Glutamatergic neuron (in vitro differentiated cells): Measurements from ENCODE around the gene SEPTIN5. TPM values are rescaled to one million over a fixed set of nuclear protein-coding genes. Genes with fewer than 3 reads are reported as not detected.
"Not testable (repeated sequence)": the region's sequence is repeated elsewhere in the genome, so short reads cannot be mapped to it uniquely, and the experiment has no call there.

ENCODE experiments used
- DNase-seq: peaks from one replicate; pipeline ENCODE4 v3.0.0; 2022
- H3K27ac Mint-ChIP-seq: one replicate; pipeline ENCODE4 v1.8.0; 2020; ENCODE audit warnings: mild to moderate bottlenecking, mixed read lengths, inconsistent platforms; ENCODE audit not compliant: unreplicated experiment
- H3K27me3 Mint-ChIP-seq: one replicate; pipeline ENCODE4 v1.8.0; 2020; ENCODE audit warnings: mild to moderate bottlenecking, moderate library complexity, mixed read lengths, inconsistent platforms; ENCODE audit not compliant: unreplicated experiment
- H3K36me3 Mint-ChIP-seq: one replicate; pipeline ENCODE4 v1.8.0; 2020; ENCODE audit warnings: mild to moderate bottlenecking, mixed read lengths, inconsistent platforms; ENCODE audit not compliant: unreplicated experiment
- H3K4me1 Mint-ChIP-seq: one replicate; pipeline ENCODE4 v1.8.0; 2020; ENCODE audit warnings: mild to moderate bottlenecking, low read depth, mixed read lengths, inconsistent platforms; ENCODE audit not compliant: unreplicated experiment
- H3K4me3 Mint-ChIP-seq: one replicate; pipeline ENCODE4 v1.8.0; 2020; ENCODE audit warnings: mild to moderate bottlenecking, mixed read lengths, inconsistent platforms; ENCODE audit not compliant: unreplicated experiment
- H3K9me3 Mint-ChIP-seq: one replicate; pipeline ENCODE4 v1.8.0; 2020; ENCODE audit warnings: mild to moderate bottlenecking, moderate library complexity, mixed read lengths, inconsistent platforms; ENCODE audit not compliant: unreplicated experiment
- total RNA-seq: library from RNA; stranded (reverse); fragmentation: NEBNext Ultra II Directional; extraction: Animal tissue kit (Norgen Biotek cat#: 25700); gene quantifications from one replicate; pipeline ENCODE4 v1.2.1, GENCODE V29; 2021; ENCODE audit not compliant: unreplicated experiment
- TF ChIP-seq, protein P1 (sequence below): fragments of 200-600 bp; sonication (generic); IDR thresholded peaks from one replicate; pipeline ENCODE4 v1.5.0; 2021; ENCODE audit not compliant: partially characterized antibody, unreplicated experiment

The SEPTIN5 gene
- total RNA-seq, 1 donor from 2014 or later = 96.0 TPM

DNA sequence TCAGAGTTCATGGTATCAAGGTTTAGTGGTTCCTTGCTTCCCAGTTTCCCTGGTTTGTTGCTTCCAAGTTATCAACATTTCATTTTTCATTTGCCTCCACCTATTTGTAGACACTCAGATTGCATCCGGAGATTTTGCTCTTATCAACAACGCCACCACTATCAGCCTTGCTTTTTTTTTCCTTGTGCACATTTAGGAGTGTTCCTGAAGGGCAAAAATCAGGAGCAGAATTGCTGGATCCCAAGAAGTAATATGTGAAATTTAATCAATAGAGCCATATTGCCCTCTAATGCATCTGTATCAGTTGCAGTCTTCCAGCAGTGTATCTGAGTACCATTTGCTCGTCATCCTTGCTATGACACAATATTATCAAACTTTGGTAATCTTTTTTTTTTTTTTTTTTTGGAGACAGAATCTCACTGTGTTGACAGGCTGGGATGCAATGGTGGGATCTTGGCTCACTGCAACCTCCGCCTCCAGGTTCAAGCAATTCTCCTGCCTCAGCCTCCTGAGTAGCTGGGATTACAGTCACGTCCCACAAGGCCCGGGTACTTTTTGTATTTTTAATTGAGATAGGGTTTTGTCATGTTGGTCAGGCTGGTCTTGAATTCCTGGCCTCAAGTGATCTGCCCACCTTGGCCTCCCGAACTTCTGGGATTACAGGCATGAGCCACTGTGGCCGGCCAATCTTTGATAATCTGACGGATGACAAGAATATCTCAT is 42.1 kb upstream of the SEPTIN5 start:
- Mint-ChIP-seq H3K4me1 (peaks cover 2% of the 10 kb centered on the region), H3K27me3 (peaks cover 6% of the 10 kb centered on the region), H3K9me3 (peaks cover 2% of the 10 kb centered on the region), H3K36me3 (peaks cover 7% of the 10 kb centered on the region), H3K27ac (no peak overlapping the region), H3K4me3 (no peak overlapping the region)
- TF ChIP-seq, protein P1, sequence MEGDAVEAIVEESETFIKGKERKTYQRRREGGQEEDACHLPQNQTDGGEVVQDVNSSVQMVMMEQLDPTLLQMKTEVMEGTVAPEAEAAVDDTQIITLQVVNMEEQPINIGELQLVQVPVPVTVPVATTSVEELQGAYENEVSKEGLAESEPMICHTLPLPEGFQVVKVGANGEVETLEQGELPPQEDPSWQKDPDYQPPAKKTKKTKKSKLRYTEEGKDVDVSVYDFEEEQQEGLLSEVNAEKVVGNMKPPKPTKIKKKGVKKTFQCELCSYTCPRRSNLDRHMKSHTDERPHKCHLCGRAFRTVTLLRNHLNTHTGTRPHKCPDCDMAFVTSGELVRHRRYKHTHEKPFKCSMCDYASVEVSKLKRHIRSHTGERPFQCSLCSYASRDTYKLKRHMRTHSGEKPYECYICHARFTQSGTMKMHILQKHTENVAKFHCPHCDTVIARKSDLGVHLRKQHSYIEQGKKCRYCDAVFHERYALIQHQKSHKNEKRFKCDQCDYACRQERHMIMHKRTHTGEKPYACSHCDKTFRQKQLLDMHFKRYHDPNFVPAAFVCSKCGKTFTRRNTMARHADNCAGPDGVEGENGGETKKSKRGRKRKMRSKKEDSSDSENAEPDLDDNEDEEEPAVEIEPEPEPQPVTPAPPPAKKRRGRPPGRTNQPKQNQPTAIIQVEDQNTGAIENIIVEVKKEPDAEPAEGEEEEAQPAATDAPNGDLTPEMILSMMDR = no peak
- DNase-seq = no peak

DNA sequence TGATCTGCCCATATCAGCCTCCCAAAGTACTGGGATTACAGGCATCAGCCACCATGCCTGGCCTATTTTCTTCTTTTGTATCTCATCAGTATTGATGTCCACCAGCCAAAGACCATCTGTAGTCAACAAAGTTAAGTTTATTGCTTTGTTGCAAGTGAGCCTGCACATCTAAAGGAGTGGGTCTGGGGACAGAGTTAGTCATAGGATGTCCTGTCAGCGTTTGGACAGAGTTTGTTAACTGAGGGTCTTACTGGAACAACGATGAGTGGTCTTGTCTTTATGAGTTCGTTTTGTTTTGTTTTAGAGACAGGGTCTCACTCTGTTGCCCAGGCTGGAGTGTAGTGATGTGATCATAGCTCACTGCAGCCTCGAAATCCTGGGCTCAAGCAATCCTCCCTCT is 40.6 kb upstream of the SEPTIN5 start:
- Mint-ChIP-seq H3K9me3 (peaks cover 2% of the 10 kb centered on the region), H3K4me3 (no peak overlapping the region), H3K4me1 (peaks cover 1% of the 10 kb centered on the region), H3K27ac (no peak overlapping the region), H3K36me3 (peaks cover 7% of the 10 kb centered on the region), H3K27me3 (peaks cover 7% of the 10 kb centered on the region)
- TF ChIP-seq, protein P1 = no peak
- no peak for DNase-seq

DNA sequence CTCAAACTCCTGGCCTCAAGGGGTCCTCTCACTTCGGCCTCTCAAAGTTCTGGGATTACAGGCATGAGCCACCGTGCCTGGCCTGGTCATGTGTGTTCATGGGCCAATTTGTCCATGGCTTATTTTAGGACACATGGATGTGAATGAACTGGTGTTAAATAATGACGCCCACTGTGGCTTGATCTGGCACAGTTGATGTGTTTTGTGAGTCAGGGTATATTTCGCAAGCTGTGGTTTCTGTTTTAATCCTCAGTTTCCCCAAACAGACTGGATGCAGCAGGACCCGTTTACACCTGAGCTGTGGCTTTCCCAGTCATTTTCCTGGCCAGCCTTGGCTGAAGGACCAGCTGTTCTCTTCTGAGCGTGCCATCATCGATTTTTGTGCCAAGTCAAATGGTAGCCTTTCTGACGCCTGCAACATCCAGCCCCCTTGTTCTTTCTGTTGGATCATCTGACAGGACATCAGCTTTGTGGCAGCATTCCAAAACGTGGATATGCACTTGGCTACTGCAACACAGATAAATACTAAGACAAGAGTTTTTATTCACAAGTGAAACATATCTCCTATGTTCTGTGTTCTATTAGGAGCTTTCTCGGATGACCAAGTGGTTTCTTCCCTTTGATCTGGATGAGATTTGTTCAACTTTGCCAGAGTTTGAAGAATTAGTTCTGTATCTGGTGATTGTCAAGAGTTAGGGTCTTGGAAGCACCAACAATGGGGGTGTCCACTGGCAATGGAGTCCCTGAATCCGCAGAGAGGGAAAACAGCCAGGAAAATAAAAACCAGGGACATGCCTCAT is 40.0 kb upstream of the SEPTIN5 start:
- Mint-ChIP-seq H3K9me3 (peaks cover 2% of the 10 kb centered on the region), H3K27ac (no peak overlapping the region), H3K4me1 (peaks cover 4% of the 10 kb centered on the region), H3K4me3 (no peak overlapping the region), H3K27me3 (peaks cover 7% of the 10 kb centered on the region), H3K36me3 (peaks cover 7% of the 10 kb centered on the region)
- DNase-seq = no peak
- TF ChIP-seq, protein P1 = no peak

DNA sequence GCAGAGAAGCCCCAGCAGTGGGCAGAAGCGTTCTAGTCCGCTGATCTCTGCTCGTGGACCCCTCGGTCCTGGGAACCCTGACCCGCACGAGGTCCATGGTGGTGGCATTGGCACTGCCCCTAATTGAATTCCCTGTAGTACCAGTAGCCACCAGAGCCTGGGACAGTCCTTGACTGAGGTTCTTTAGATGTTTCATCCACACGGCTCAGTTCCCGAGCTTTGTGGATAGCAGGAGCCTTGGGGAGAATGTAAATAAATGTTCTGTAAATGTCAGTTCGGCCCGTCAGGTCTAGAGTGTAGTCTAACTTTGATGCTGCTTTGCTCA is 39.4 kb upstream of the SEPTIN5 start:
- no peak for DNase-seq
- Mint-ChIP-seq H3K4me3 (no peak overlapping the region), H3K27me3 (peaks cover 7% of the 10 kb centered on the region), H3K36me3 (peaks cover 7% of the 10 kb centered on the region), H3K27ac (no peak overlapping the region), H3K4me1 (peaks cover 5% of the 10 kb centered on the region), H3K9me3 (peaks cover 2% of the 10 kb centered on the region)
- TF ChIP-seq, protein P1 = no peak

DNA sequence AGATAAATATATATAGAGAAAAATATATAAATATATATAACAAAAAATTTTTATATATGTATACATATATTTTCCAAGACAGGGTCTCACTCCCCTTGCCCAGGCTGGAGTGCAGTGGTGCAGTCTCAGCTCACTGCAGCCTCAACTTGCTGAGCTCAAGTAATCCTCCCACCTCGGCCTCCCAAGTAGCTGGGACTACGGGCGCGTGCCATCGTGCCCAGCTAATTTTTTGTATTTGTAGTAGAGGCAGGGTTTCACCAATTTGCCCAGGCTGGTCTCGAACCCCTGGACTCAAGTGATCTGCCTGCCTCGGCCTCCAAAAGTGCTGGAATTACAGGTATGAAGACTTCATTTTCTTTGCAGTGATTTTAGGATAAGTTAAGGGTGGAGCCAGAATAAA is 38.9 kb upstream of the SEPTIN5 start:
- Mint-ChIP-seq H3K27ac (no peak overlapping the region), H3K4me3 (no peak overlapping the region), H3K27me3 (peaks cover 7% of the 10 kb centered on the region), H3K9me3 (peaks cover 2% of the 10 kb centered on the region), H3K4me1 (peaks cover 6% of the 10 kb centered on the region), H3K36me3 (peaks cover 7% of the 10 kb centered on the region)
- DNase-seq = no peak
- TF ChIP-seq, protein P1 = no peak

DNA sequence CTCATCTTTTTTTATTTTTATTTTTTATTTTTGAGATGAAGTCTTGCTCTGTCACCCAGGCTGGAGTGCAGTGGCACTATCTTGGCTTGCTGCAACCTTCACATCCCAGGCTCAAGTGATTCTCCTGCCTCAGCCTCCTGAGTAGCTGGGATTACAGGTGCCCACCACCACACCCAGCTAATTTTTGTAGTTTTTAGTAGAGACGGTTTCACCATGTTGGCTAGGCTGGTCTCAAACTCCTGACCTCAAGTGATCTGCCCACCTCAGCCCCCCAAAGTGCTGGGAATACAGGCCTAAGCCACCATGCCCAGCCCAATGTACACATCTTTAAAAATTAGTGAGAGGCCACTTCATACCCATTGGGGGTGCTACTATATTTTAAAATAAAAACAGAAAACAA is 37.9 kb upstream of the SEPTIN5 start:
- H3K4me3 Mint-ChIP-seq, H3K27ac Mint-ChIP-seq, DNase-seq: not testable (repeated sequence)

More for the DNA sequence above, 37.9 kb upstream of the SEPTIN5 start:
- H3K4me1 Mint-ChIP-seq, H3K36me3 Mint-ChIP-seq, H3K9me3 Mint-ChIP-seq, H3K27me3 Mint-ChIP-seq: not testable (repeated sequence)
